ENCODE measurements around the gene FYB1.
"Not testable (repeated sequence)": the region's sequence is repeated elsewhere in the genome, so short reads cannot be mapped to it uniquely, and the experiment has no call there.

FYB1 gene

GRCh38 chr5:39219437-39219836 lies at the start of gene FYB1:
Gene FYB1, minus strand, starts transcription at chr5:39219563. Its CDS starts 16,603 bp downstream, at chr5:39202960.
- no peak for DNase-seq (ENCODE audit: low read depth, low spot score)

GRCh38 chr5:39267186-39267585 lies 47.8 kb upstream of the FYB1 start:
- no peak for DNase-seq (ENCODE audit: low read depth, low spot score)

GRCh38 chr5:39266442-39266841 lies 47.1 kb upstream of the FYB1 start:
- no peak for DNase-seq (ENCODE audit: low read depth, low spot score)

GRCh38 chr5:39264528-39264927 lies 45.2 kb upstream of the FYB1 start:
- DNase-seq (ENCODE audit: low read depth, low spot score) = no peak

- no peak for DNase-seq (ENCODE audit: low read depth, low spot score)
Measured at GRCh38 chr5:39262981-39263380, 43.6 kb upstream of the FYB1 start.

GRCh38 chr5:39260095-39260494 lies 40.7 kb upstream of the FYB1 start:
- no peak for DNase-seq (ENCODE audit: low read depth, low spot score)

GRCh38 chr5:39257554-39257953 lies 38.2 kb upstream of the FYB1 start:
- no peak for DNase-seq (ENCODE audit: low read depth, low spot score)

GRCh38 chr5:39256477-39257235 lies 37.3 kb upstream of the FYB1 start:
- peak; percentile 26 for DNase-seq (ENCODE audit: low read depth, low spot score)

GRCh38 chr5:39255406-39255805 lies 36.0 kb upstream of the FYB1 start:
- no peak for DNase-seq (ENCODE audit: low read depth, low spot score)

- no peak for DNase-seq (ENCODE audit: low read depth, low spot score)
Measured at GRCh38 chr5:39254671-39255070, 35.3 kb upstream of the FYB1 start.

- DNase-seq (ENCODE audit: low read depth, low spot score) = no peak
Measured at GRCh38 chr5:39253196-39253595, 33.8 kb upstream of the FYB1 start.

- DNase-seq (ENCODE audit: low read depth, low spot score) = no peak
Measured at GRCh38 chr5:39249564-39250274, 30.4 kb upstream of the FYB1 start.

- DNase-seq (ENCODE audit: low read depth, low spot score) = no peak
Measured at GRCh38 chr5:39249069-39249468, 29.7 kb upstream of the FYB1 start.

- DNase-seq (ENCODE audit: low read depth, low spot score) = no peak
Measured at GRCh38 chr5:39240750-39241149, 21.4 kb upstream of the FYB1 start.

GRCh38 chr5:39238366-39239105 lies 19.2 kb upstream of the FYB1 start:
- DNase-seq (ENCODE audit: low read depth, low spot score) = no peak

- no peak for DNase-seq (ENCODE audit: low read depth, low spot score)
Measured at GRCh38 chr5:39236718-39237117, 17.4 kb upstream of the FYB1 start.

- no peak for DNase-seq (ENCODE audit: low read depth, low spot score)
Measured at GRCh38 chr5:39235648-39236047, 16.3 kb upstream of the FYB1 start.

- not testable (repeated sequence) for DNase-seq (ENCODE audit: low read depth, low spot score)
Measured at GRCh38 chr5:39234494-39234893, 15.1 kb upstream of the FYB1 start.

GRCh38 chr5:39233783-39234182 lies 14.4 kb upstream of the FYB1 start:
- DNase-seq (ENCODE audit: low read depth, low spot score) = no peak

GRCh38 chr5:39231705-39232525 lies 12.6 kb upstream of the FYB1 start:
- DNase-seq (ENCODE audit: low read depth, low spot score) = no peak

GRCh38 chr5:39228596-39228995 lies 9.2 kb upstream of the FYB1 start:
- DNase-seq (ENCODE audit: low read depth, low spot score) = no peak

- DNase-seq (ENCODE audit: low read depth, low spot score) = no peak
Measured at GRCh38 chr5:39226558-39226957, 7.2 kb upstream of the FYB1 start.

Data from astrocyte of the hippocampus (primary cell).